DND-41 (cell line): ENCODE measurements around the gene LURAP1L.

Experiments used
- EZH2 ChIP-seq: IDR thresholded peaks from 3 replicates; pipeline ENCODE4 v1.6.1; 2012; ENCODE audit warnings: borderline replicate concordance, low read depth, mild to moderate bottlenecking, moderate library complexity, low read length, inconsistent platforms; ENCODE audit not compliant: severe bottlenecking
- TF ChIP-seq, protein P1 (sequence below): IDR thresholded peaks from 2 replicates; pipeline ENCODE4 v1.5.1; 2012; ENCODE audit warnings: borderline replicate concordance, low read length, moderate library complexity, mild to moderate bottlenecking; ENCODE audit not compliant: poor library complexity, severe bottlenecking; ENCODE audit errors: extremely low read depth

DNA sequence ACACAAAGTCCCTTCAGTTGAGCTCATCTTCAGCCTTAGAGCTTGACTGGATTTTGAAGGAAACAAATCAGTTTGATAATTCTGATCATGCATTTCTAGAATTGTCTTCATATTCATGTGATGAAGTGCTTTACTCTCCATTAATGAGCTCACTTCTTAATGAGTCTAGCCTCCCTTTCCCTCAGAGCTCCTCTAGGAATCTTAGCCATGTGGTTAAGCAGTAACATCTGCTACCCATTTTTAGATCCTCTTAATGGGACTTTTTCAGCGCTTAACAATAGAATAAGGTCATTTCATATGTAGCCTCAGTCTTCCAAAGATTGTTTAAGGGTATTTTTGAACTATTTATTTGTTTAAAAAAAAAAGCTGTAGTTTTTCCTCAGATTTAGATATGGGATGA, 36.9 kb upstream of the LURAP1L start:
- TF ChIP-seq, protein P1, sequence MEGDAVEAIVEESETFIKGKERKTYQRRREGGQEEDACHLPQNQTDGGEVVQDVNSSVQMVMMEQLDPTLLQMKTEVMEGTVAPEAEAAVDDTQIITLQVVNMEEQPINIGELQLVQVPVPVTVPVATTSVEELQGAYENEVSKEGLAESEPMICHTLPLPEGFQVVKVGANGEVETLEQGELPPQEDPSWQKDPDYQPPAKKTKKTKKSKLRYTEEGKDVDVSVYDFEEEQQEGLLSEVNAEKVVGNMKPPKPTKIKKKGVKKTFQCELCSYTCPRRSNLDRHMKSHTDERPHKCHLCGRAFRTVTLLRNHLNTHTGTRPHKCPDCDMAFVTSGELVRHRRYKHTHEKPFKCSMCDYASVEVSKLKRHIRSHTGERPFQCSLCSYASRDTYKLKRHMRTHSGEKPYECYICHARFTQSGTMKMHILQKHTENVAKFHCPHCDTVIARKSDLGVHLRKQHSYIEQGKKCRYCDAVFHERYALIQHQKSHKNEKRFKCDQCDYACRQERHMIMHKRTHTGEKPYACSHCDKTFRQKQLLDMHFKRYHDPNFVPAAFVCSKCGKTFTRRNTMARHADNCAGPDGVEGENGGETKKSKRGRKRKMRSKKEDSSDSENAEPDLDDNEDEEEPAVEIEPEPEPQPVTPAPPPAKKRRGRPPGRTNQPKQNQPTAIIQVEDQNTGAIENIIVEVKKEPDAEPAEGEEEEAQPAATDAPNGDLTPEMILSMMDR, result no peak
- TF ChIP-seq EZH2, result no peak
